HCT116 (cell line): Measurements from ENCODE around the gene LYPD8. TPM values are rescaled to one million over a fixed set of nuclear protein-coding genes. Genes with fewer than 3 reads are reported as not detected.

Experiments
- ATAC-seq: fragments of 200-7000 bp; cut with Tn5 transposase; 2 replicates; pipeline ENCODE4 v1.9.1; 2020; ENCODE audit warnings: mild to moderate bottlenecking, moderate library complexity
- BruUV-seq: library from RNA; stranded (reverse); fragments of 400-500 nt; replicated peaks from 2 replicates; lab custom pipeline; 2021; lab: Mats Ljungman, UMichigan
- CTCF ChIA-PET: fragments of 300-600 bp; sonication (Branson Sonifier 250); formaldehyde crosslinking; loops from one replicate; lab custom pipeline; 2021; ENCODE audit warnings: antibody characterized with exemption; lab: Charles Lee
- POLR2A ChIA-PET: fragments of 300-600, 350-600 bp; sonication (Branson Sonifier 250); formaldehyde crosslinking; loops from one replicate; lab custom pipeline; 2021; ENCODE audit warnings: antibody characterized with exemption; lab: Charles Lee
- RAD21 ChIA-PET, 2 experiments: fragments of 300-600 bp; sonication (Branson Sonifier 250); formaldehyde crosslinking; loops; one replicate each; lab custom pipeline; 2023; ENCODE audit warnings: low total read pairs in 2 of 2; ENCODE audit not compliant: uncharacterized antibody in 2 of 2, unreplicated experiment in 2 of 2, low non-redundant PET in 1 of 2; lab: Charles Lee
- DNase-seq: peaks from one replicate; pipeline ENCODE4 v3.0.0-alpha.2; 2010; ENCODE audit warnings: low read depth, low spot score
- H2AFZ ChIP-seq: fragments of 200-600 bp; shearing (Covaris generic), sonication (generic); 2 replicates; pipeline ENCODE4 v1.6.1; 2017; ENCODE audit warnings: low read depth, mixed run types, mixed read lengths, antibody characterized with exemption, low read length; ENCODE audit not compliant: poor library complexity, severe bottlenecking
- H3K27ac ChIP-seq: 2 replicates; pipeline ENCODE4 v1.5.1; 2012; ENCODE audit warnings: low read depth, low read length
- H3K27me3 ChIP-seq: fragments of 200-600 bp; sonication (generic); 2 replicates; pipeline ENCODE4 v1.6.1; 2016; ENCODE audit warnings: mixed run types, low read length, mixed read lengths; ENCODE audit not compliant: insufficient read depth
- H3K36me3 ChIP-seq, 2 experiments: fragments of 200-500 bp in 1 of 2; fragments of 200-600 bp in 1 of 2; sonication (Bioruptor generic) in 1 of 2; sonication (generic) in 1 of 2; 2 replicates each; pipeline versions ENCODE4 v1.5.1 to v1.6.1; 2014 to 2016; ENCODE audit warnings: low read length in 2 of 2, inconsistent platforms in 1 of 2, mixed read lengths in 1 of 2, mixed run types in 1 of 2; ENCODE audit not compliant: insufficient read depth in 2 of 2, control insufficient read depth in 1 of 2
- H3K4me1 ChIP-seq, 2 experiments: fragments of 200-600 bp in 1 of 2; sonication (generic) in 1 of 2; 2 replicates each; pipeline versions ENCODE4 v1.5.1 to v1.6.1; 2012 to 2017; ENCODE audit warnings: low read length in 2 of 2, inconsistent platforms in 1 of 2, mild to moderate bottlenecking in 1 of 2, mixed read lengths in 1 of 2, mixed run types in 1 of 2, moderate library complexity in 1 of 2; ENCODE audit not compliant: insufficient read depth in 2 of 2, control insufficient read depth in 1 of 2
- H3K4me2 ChIP-seq: fragments of 200-600 bp; sonication (generic); 2 replicates; pipeline ENCODE4 v1.6.1; 2017; ENCODE audit warnings: mixed run types, low read length, mixed read lengths
- H3K4me3 ChIP-seq, 2 experiments: fragments of 200-600 bp in 1 of 2; sonication (generic) in 1 of 2; replicated peaks in 1 of 2; 2 replicates each; pipeline ENCODE4 v1.5.1; 2011 to 2016; ENCODE audit warnings: low read length in 2 of 2, control low read depth in 1 of 2, low read depth in 1 of 2, mild to moderate bottlenecking in 1 of 2, mixed read lengths in 1 of 2, mixed run types in 1 of 2
- H3K79me2 ChIP-seq: fragments of 200-600 bp; sonication (generic); 2 replicates; pipeline ENCODE4 v1.6.1; 2017; ENCODE audit warnings: mild to moderate bottlenecking, mixed run types, low read length, moderate library complexity, mixed read lengths; ENCODE audit not compliant: insufficient read depth
- H3K9ac ChIP-seq: fragments of 200-600 bp; sonication (generic); 2 replicates; pipeline ENCODE4 v1.6.1; 2016; ENCODE audit warnings: low read length, mixed read lengths
- H3K9me2 ChIP-seq: fragments of 200-600 bp; sonication (generic), shearing (Covaris generic); 2 replicates; pipeline ENCODE4 v1.6.1; 2017; ENCODE audit warnings: mixed run types, mild to moderate bottlenecking, moderate library complexity; ENCODE audit not compliant: insufficient read depth
- H3K9me3 ChIP-seq, 2 experiments: fragments of 200-500 bp in 1 of 2; fragments of 200-600 bp in 1 of 2; sonication (Bioruptor generic) in 1 of 2; sonication (generic) in 1 of 2; 2 replicates each; pipeline ENCODE4 v1.6.1; 2014 to 2017; ENCODE audit warnings: low read length in 2 of 2, mixed read lengths in 2 of 2, inconsistent platforms in 1 of 2, low read depth in 1 of 2, mild to moderate bottlenecking in 1 of 2, mixed run types in 1 of 2, moderate library complexity in 1 of 2; ENCODE audit not compliant: control insufficient read depth in 1 of 2, insufficient read depth in 1 of 2
- H4K20me1 ChIP-seq: fragments of 200-600 bp; sonication (generic), shearing (Covaris generic); 2 replicates; pipeline ENCODE4 v1.6.1; 2017; ENCODE audit warnings: mixed run types, mild to moderate bottlenecking, moderate library complexity; ENCODE audit not compliant: insufficient read depth
- CBX3 ChIP-seq: IDR thresholded peaks from 2 replicates; pipeline ENCODE4 v1.6.1; 2012; ENCODE audit warnings: low read depth
- EGR1 ChIP-seq: IDR thresholded peaks from 2 replicates; pipeline ENCODE4 v1.6.1; 2012; ENCODE audit warnings: low read depth
- ELF1 ChIP-seq: IDR thresholded peaks from 2 replicates; pipeline ENCODE4 v1.6.1; 2012; ENCODE audit warnings: low read depth, borderline replicate concordance
- EZH2 ChIP-seq: fragments of 200-600 bp; sonication (generic); IDR thresholded peaks from 2 replicates; pipeline ENCODE4 v1.6.1; 2017; ENCODE audit warnings: antibody characterized with exemption, mixed run types
- EZH2phosphoT487 ChIP-seq: fragments of 200-600 bp; IDR thresholded peaks from 2 replicates; pipeline ENCODE4 v1.6.1; 2018; ENCODE audit warnings: antibody characterized with exemption, borderline replicate concordance
- FOSL1 ChIP-seq: IDR thresholded peaks from 2 replicates; pipeline ENCODE4 v1.6.1; 2012; ENCODE audit warnings: low read depth
- JUND ChIP-seq: IDR thresholded peaks from 2 replicates; pipeline ENCODE4 v1.6.1; 2012
- POLR2A ChIP-seq: IDR thresholded peaks from 2 replicates; pipeline ENCODE4 v1.7.0; 2011; ENCODE audit warnings: borderline replicate concordance; ENCODE audit not compliant: insufficient read depth, insufficient read length; ENCODE audit errors: extremely low read depth
- POLR2AphosphoS5 ChIP-seq: IDR thresholded peaks from 2 replicates; pipeline ENCODE4 v1.6.1; 2011; ENCODE audit warnings: mild to moderate bottlenecking, low read depth, low read length, moderate library complexity
- RAD21 ChIP-seq: IDR thresholded peaks from 2 replicates; pipeline ENCODE4 v1.6.1; 2012; ENCODE audit warnings: low read depth, mild to moderate bottlenecking
- SIN3A ChIP-seq: IDR thresholded peaks from 2 replicates; pipeline ENCODE4 v1.6.1; 2012; ENCODE audit warnings: low read depth
- SP1 ChIP-seq: IDR thresholded peaks from 2 replicates; pipeline ENCODE4 v1.6.1; 2012; ENCODE audit warnings: low read depth
- SRF ChIP-seq: IDR thresholded peaks from 2 replicates; pipeline ENCODE4 v1.6.1; 2012; ENCODE audit warnings: low read depth
- YY1 ChIP-seq: IDR thresholded peaks from 2 replicates; pipeline ENCODE4 v1.6.1; 2011; ENCODE audit warnings: low read length, low read depth, moderate library complexity, mild to moderate bottlenecking; ENCODE audit not compliant: insufficient replicate concordance; ENCODE audit errors: extremely low read depth
- ZFX ChIP-seq: fragments of 450-650 bp; IDR thresholded peaks from 2 replicates; pipeline ENCODE4 v1.6.1; 2017
- intact Hi-C: fragments of 100-400 bp; cut with micrococcal nuclease; formaldehyde crosslinking; loops from 2 replicates; pipeline ENCODE4 v1.10.0; 2022
- total RNA-seq: library from RNA; stranded (reverse); gene quantifications from one replicate; pipeline ENCODE4 v1.2.1, GENCODE V29; 2021; ENCODE audit not compliant: unreplicated experiment
- TF ChIP-seq, protein P1 (sequence below): IDR thresholded peaks from 2 replicates; pipeline ENCODE4 v1.6.1; 2011; ENCODE audit warnings: mild to moderate bottlenecking, low read length, moderate library complexity; ENCODE audit not compliant: insufficient replicate concordance; ENCODE audit errors: extremely low read depth
- TF ChIP-seq, protein P2 (sequence below): IDR thresholded peaks from 2 replicates; pipeline ENCODE4 v1.6.1; 2012; ENCODE audit warnings: low read depth
- TF ChIP-seq, protein P3 (sequence below), 3 experiments: fragments of 200-600 bp in 1 of 3; sonication (generic) in 1 of 3; IDR thresholded peaks in 2 of 3; conservative IDR thresholded peaks in 1 of 3; 2 replicates each; pipeline ENCODE4 v1.5.1; 2012 to 2017; ENCODE audit warnings: low read depth in 2 of 3, low read length in 2 of 3, antibody characterized with exemption in 1 of 3, borderline replicate concordance in 1 of 3, control low read depth in 1 of 3, mild to moderate bottlenecking in 1 of 3, mixed read lengths in 1 of 3, mixed run types in 1 of 3, moderate library complexity in 1 of 3; ENCODE audit not compliant: insufficient read depth in 1 of 3
- TF ChIP-seq, protein P4 (sequence below): IDR thresholded peaks from 2 replicates; pipeline ENCODE4 v1.6.1; 2012

LYPD8 gene
- total RNA-seq, 1 experiment from 2014 or later: not detected

DNA sequence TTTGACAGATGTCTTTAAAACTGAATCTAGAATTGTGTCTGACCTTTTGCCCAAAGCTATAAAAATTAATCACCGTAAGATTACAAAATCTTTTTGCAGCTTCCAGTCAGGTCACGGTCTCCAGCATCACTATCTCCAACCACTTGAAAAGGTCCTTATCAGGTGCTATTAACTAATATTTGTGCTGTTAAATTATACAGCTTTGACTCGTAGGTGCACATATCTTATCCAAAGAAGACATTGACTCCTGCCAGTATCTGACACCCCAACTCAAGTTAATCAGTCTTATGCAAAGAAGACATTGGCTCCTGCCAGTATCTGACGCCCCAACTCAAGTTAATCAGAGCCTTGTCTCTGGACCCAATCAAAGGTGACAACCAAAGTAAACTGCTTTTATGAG lies 19.9 kb upstream of the LYPD8 start:
- intact Hi-C loops: no loop called here
- H3K9ac ChIP-seq: no peak overlapping the region
- no peak overlapping the region for H3K27ac ChIP-seq
- ChIA-PET CTCF (no interaction called here), POLR2A (no interaction called here), RAD21 (no interaction called here)
- no peaks in the 10 kb centered on the region for H3K79me2 ChIP-seq
- no peaks in the 10 kb centered on the region for H3K9me2 ChIP-seq
- no peaks in the 10 kb centered on the region for H3K4me1 ChIP-seq
- TF ChIP-seq, protein P1, sequence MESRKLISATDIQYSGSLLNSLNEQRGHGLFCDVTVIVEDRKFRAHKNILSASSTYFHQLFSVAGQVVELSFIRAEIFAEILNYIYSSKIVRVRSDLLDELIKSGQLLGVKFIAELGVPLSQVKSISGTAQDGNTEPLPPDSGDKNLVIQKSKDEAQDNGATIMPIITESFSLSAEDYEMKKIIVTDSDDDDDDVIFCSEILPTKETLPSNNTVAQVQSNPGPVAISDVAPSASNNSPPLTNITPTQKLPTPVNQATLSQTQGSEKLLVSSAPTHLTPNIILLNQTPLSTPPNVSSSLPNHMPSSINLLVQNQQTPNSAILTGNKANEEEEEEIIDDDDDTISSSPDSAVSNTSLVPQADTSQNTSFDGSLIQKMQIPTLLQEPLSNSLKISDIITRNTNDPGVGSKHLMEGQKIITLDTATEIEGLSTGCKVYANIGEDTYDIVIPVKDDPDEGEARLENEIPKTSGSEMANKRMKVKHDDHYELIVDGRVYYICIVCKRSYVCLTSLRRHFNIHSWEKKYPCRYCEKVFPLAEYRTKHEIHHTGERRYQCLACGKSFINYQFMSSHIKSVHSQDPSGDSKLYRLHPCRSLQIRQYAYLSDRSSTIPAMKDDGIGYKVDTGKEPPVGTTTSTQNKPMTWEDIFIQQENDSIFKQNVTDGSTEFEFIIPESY: no peak
- TF ChIP-seq ELF1: no peak
- no peak for TF ChIP-seq FOSL1
- no peak for TF ChIP-seq JUND
- no peak for TF ChIP-seq EZH2
- TF ChIP-seq POLR2A: no peak
- TF ChIP-seq CBX3: no peak
- no peak for TF ChIP-seq SP1
- TF ChIP-seq SRF: no peak
- TF ChIP-seq, protein P2, sequence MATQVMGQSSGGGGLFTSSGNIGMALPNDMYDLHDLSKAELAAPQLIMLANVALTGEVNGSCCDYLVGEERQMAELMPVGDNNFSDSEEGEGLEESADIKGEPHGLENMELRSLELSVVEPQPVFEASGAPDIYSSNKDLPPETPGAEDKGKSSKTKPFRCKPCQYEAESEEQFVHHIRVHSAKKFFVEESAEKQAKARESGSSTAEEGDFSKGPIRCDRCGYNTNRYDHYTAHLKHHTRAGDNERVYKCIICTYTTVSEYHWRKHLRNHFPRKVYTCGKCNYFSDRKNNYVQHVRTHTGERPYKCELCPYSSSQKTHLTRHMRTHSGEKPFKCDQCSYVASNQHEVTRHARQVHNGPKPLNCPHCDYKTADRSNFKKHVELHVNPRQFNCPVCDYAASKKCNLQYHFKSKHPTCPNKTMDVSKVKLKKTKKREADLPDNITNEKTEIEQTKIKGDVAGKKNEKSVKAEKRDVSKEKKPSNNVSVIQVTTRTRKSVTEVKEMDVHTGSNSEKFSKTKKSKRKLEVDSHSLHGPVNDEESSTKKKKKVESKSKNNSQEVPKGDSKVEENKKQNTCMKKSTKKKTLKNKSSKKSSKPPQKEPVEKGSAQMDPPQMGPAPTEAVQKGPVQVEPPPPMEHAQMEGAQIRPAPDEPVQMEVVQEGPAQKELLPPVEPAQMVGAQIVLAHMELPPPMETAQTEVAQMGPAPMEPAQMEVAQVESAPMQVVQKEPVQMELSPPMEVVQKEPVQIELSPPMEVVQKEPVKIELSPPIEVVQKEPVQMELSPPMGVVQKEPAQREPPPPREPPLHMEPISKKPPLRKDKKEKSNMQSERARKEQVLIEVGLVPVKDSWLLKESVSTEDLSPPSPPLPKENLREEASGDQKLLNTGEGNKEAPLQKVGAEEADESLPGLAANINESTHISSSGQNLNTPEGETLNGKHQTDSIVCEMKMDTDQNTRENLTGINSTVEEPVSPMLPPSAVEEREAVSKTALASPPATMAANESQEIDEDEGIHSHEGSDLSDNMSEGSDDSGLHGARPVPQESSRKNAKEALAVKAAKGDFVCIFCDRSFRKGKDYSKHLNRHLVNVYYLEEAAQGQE: no peak
- TF ChIP-seq ZFX: no peak
- TF ChIP-seq, protein P3, sequence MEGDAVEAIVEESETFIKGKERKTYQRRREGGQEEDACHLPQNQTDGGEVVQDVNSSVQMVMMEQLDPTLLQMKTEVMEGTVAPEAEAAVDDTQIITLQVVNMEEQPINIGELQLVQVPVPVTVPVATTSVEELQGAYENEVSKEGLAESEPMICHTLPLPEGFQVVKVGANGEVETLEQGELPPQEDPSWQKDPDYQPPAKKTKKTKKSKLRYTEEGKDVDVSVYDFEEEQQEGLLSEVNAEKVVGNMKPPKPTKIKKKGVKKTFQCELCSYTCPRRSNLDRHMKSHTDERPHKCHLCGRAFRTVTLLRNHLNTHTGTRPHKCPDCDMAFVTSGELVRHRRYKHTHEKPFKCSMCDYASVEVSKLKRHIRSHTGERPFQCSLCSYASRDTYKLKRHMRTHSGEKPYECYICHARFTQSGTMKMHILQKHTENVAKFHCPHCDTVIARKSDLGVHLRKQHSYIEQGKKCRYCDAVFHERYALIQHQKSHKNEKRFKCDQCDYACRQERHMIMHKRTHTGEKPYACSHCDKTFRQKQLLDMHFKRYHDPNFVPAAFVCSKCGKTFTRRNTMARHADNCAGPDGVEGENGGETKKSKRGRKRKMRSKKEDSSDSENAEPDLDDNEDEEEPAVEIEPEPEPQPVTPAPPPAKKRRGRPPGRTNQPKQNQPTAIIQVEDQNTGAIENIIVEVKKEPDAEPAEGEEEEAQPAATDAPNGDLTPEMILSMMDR (IDR thresholded peaks at IDR 0.05 in 2 of 3, conservative IDR thresholded peaks at IDR 0.05 in 1 of 3; ENCODE audit: borderline replicate concordance in 1 of 3, insufficient read depth in 1 of 3, low read depth in 2 of 3, low read length in 2 of 3): no peak
- TF ChIP-seq SIN3A: no peak
- TF ChIP-seq, protein P4, sequence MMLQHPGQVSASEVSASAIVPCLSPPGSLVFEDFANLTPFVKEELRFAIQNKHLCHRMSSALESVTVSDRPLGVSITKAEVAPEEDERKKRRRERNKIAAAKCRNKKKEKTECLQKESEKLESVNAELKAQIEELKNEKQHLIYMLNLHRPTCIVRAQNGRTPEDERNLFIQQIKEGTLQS: no peak
- no peak for TF ChIP-seq EZH2phosphoT487
- no peak for TF ChIP-seq YY1
- no peak for TF ChIP-seq POLR2AphosphoS5
- no peak for TF ChIP-seq EGR1
- no peak for TF ChIP-seq RAD21
- no peaks in the 10 kb centered on the region for H3K9me3 ChIP-seq
- no TSS peak for BruUV-seq
- H3K4me3 ChIP-seq: no peak overlapping the region
- no peaks in the 10 kb centered on the region for H4K20me1 ChIP-seq
- ATAC-seq: no peak
- no peak for DNase-seq
- peaks cover 7% of the 10 kb centered on the region; the same call in 1 of the 2 replicates for H3K27me3 ChIP-seq
- H3K4me2 ChIP-seq: no peak overlapping the region
- H2AFZ ChIP-seq: no peak overlapping the region
- H3K36me3 ChIP-seq: no peaks in the 10 kb centered on the region
